HUES64 (cell line): Measurements from ENCODE around the gene PRG2.
"Not testable (repeated sequence)": the region's sequence is repeated elsewhere in the genome, so short reads cannot be mapped to it uniquely, and the experiment has no call there.

Experiments used
- H3K27ac ChIP-seq: 2 replicates; pipeline ENCODE4 v1.7.0; 2013; ENCODE audit warnings: low read depth, low read length, inconsistent platforms
- H3K27me3 ChIP-seq: 2 replicates; pipeline ENCODE4 v1.6.1; 2013; ENCODE audit warnings: mild to moderate bottlenecking, low read length; ENCODE audit not compliant: insufficient read depth
- H3K36me3 ChIP-seq: 2 replicates; pipeline ENCODE4 v1.6.1; 2013; ENCODE audit warnings: mild to moderate bottlenecking, low read length; ENCODE audit not compliant: insufficient read depth
- H3K4me1 ChIP-seq: 2 replicates; pipeline ENCODE4 v1.6.1; 2013; ENCODE audit warnings: mild to moderate bottlenecking, low read length, moderate library complexity; ENCODE audit not compliant: insufficient read depth
- H3K4me3 ChIP-seq: 2 replicates; pipeline ENCODE4 v1.5.1; 2013; ENCODE audit warnings: mild to moderate bottlenecking, low read length, moderate library complexity
- H3K9ac ChIP-seq: 2 replicates; pipeline ENCODE4 v1.6.1; 2013; ENCODE audit warnings: mild to moderate bottlenecking, low read depth, low read length
- H3K9me3 ChIP-seq: 2 replicates; pipeline ENCODE4 v1.6.1; 2013; ENCODE audit warnings: low read depth, low read length; ENCODE audit not compliant: insufficient read depth
- WGBS: fragments of 150-250, 120-280 bp; methylation state at CpG from one replicate; pipeline ENCODE4 v1.1.7; 2013; ENCODE audit warnings: missing lambda C conversion rate; 5-methylcytosine and 5-hydroxymethylcytosine counted together

Gene PRG2

DNA sequence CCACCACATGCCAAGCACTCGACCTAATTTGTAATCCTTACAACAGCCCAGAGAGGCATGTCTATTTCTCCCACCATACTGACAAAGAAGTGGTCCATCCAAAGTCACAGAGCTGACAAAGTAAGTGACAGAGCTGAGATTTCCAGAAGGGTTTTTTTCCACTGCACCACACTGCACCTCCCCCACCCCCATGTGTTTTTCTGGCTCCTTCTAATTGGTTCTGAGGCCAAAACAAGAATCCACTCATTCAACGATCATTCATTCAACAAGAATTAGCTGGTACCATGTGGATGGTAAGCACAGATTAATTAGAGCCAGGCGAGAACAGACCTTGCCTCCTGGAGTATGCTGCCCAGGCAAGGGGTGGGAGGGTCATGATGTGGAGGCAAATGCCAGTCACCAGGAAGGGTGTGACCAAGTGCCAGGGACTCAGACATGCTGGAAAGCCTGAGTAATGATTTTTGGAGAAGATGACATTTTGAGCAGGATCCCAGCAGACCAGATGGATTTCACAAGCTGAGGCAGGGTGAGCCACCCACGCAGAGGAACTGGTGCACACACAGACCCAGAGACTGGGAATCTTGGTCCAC, 14.9 kb upstream of the PRG2 start:
- no peaks in the 10 kb centered on the region for H3K27me3 ChIP-seq
- H3K27ac ChIP-seq, result no peak overlapping the region
- no peaks in the 10 kb centered on the region; the same call in 1 of the 2 replicates for H3K4me1 ChIP-seq
- peaks cover 31% of the 10 kb centered on the region for H3K36me3 ChIP-seq
- 88% methylated on average over 4 of the region's 4 CpGs for WGBS
- H3K9ac ChIP-seq, result no peak overlapping the region
- no peaks in the 10 kb centered on the region for H3K9me3 ChIP-seq
- H3K4me3 ChIP-seq, result no peak overlapping the region

GRCh38 chr11:57403802-57404147, 13.3 kb upstream of the PRG2 start:
- H3K4me1 ChIP-seq, result no peaks in the 10 kb centered on the region; the same call in 1 of the 2 replicates
- no peak overlapping the region for H3K9ac ChIP-seq
- no peak overlapping the region for H3K4me3 ChIP-seq
- H3K36me3 ChIP-seq, result peaks cover 18% of the 10 kb centered on the region
- H3K27ac ChIP-seq, result no peak overlapping the region
- H3K27me3 ChIP-seq, result no peaks in the 10 kb centered on the region
- 83% methylated on average over 2 of the region's 2 CpGs for WGBS
- no peaks in the 10 kb centered on the region for H3K9me3 ChIP-seq

- H3K36me3 ChIP-seq, result peaks cover 12% of the 10 kb centered on the region
- H3K4me1 ChIP-seq, H3K9ac ChIP-seq, H3K4me3 ChIP-seq, H3K9me3 ChIP-seq, H3K27ac ChIP-seq, H3K27me3 ChIP-seq: not testable (repeated sequence)
- 87% methylated on average over 6 of the region's 6 CpGs for WGBS
These were observed 12.8 kb upstream of the PRG2 start for GRCh38 chr11:57403003-57403801.

- Histone ChIP-seq H3K4me1 (no peaks in the 10 kb centered on the region; the same call in 1 of the 2 replicates), H3K36me3 (peaks cover 4% of the 10 kb centered on the region), H3K27me3 (no peaks in the 10 kb centered on the region), H3K9ac (no peak overlapping the region), H3K27ac (no peak overlapping the region), H3K9me3 (no peaks in the 10 kb centered on the region), H3K4me3 (no peak overlapping the region)
- WGBS, result 60% methylated on average over 6 of the region's 6 CpGs
These were observed 11.9 kb upstream of the PRG2 start for GRCh38 chr11:57402188-57403002.

DNA sequence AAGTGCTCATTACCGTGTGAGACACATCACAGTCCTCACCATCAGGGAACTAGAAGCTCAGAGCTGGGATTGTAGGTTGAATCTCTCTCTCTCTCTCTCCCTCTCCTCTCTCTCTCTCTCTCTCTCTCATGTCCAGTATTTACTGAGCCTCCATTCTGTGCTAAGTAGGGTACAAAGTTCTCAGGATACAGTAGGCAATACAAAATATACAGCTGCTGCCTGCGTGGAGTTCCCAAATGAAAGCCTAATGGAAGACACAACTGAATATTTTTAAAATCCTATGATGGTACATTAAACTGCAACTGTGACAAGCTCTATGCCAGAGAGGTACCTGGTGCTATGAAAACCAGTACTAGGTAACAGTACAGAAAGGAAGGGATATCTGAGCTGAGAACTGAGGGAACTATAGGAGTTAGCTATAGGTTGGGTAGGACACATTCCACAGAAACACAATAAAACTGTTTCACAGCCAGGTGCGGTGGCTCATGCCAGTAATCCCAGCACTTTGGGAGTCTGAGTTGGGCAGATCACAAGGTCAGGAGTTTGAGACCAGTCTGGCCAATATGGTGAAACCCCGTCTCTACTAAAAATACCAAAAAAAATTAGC, 9.6 kb upstream of the PRG2 start:
- Histone ChIP-seq H3K36me3 (no peaks in the 10 kb centered on the region), H3K27me3 (no peaks in the 10 kb centered on the region), H3K4me1 (no peaks in the 10 kb centered on the region; the same call in 1 of the 2 replicates), H3K9me3 (no peaks in the 10 kb centered on the region), H3K27ac (no peak overlapping the region), H3K4me3 (no peak overlapping the region), H3K9ac (no peak overlapping the region)
- 89% methylated on average over 4 of the region's 4 CpGs for WGBS

DNA sequence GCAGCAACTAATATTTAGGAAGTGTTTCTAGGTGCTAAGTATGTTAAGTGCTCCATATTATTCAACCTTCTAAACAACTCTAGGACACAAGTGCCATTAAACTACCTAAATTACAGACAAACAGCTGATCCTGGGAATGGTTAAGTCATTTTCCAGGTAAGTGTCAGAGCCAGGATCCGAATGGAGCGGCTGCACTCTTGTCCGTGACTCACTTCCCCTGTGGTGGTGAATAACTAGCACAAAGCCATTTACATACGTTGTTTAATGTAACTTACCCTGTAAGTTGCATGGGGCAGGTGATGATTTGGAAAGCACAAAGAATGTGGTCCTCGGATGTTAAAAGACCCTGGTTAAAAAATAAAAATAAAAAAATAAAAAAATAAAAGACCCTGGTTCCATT, 8.8 kb upstream of the PRG2 start:
- no peaks in the 10 kb centered on the region for H3K36me3 ChIP-seq
- H3K27me3 ChIP-seq, result no peaks in the 10 kb centered on the region
- H3K4me3 ChIP-seq, result no peak overlapping the region
- no peak overlapping the region for H3K27ac ChIP-seq
- no peak overlapping the region for H3K9ac ChIP-seq
- H3K9me3 ChIP-seq, result no peaks in the 10 kb centered on the region
- WGBS, result 68% methylated on average over 3 of the region's 5 CpGs
- no peaks in the 10 kb centered on the region; the same call in 1 of the 2 replicates for H3K4me1 ChIP-seq

DNA sequence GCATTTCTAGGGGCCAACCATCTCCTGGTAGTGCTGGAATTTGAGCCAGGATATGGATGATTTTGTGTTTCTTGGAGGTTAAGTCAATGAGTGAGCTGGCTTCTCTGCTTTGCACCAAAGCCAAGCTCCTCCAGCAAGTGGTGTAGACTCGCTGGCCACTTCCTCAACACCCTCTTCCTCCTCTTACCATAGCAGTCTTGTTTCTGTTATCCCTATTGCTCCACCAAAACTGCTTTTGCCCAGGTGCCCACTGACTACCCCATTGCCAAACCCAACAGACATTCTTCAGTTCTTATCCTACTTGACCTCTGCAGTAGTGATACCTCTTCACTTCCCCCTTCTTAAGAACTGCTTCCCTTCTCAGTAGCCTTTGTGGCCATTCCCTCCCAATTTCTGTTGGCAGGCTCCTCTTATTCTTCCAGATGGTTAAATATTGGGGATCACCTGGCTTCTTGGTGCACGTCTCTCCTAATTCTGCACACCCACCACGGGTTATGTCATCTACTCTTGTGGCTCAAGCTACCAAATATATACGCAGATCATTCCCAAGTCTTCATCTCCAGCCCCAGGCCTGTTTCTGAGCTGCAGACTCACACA, 7.0 kb upstream of the PRG2 start:
- 83% methylated on average over 4 of the region's 4 CpGs for WGBS
- Histone ChIP-seq H3K36me3 (no peaks in the 10 kb centered on the region), H3K9me3 (no peaks in the 10 kb centered on the region)

DNA sequence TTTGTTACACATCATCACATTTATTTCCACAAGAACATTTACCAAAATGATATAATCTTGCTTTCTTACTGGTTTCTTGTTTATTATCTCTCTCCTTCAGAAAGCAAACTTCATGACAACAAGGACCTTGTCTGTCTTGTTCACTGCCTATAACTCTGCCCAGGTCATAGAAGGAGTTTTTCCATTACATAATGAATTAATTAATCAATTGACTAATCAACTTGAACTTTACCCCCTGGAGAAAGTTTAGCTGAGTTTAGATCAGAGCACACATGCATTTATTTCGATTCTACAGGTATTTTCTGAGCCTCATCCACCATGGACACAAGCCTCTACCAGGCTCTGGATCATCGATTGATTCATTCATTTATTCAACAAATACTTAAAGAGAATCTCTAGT, 6.3 kb upstream of the PRG2 start:
- H3K4me3 ChIP-seq, result no peak overlapping the region
- no peak overlapping the region for H3K9ac ChIP-seq
- H3K9me3 ChIP-seq, result no peaks in the 10 kb centered on the region
- no peaks in the 10 kb centered on the region for H3K27me3 ChIP-seq
- no peaks in the 10 kb centered on the region for H3K4me1 ChIP-seq
- WGBS, result 81% methylated on average over 2 of the region's 2 CpGs
- no peak overlapping the region for H3K27ac ChIP-seq
- H3K36me3 ChIP-seq, result no peaks in the 10 kb centered on the region

More for the DNA sequence above, 7.0 kb upstream of the PRG2 start:
- Histone ChIP-seq H3K9ac (no peak overlapping the region), H3K27ac (no peak overlapping the region), H3K27me3 (no peaks in the 10 kb centered on the region), H3K4me1 (no peaks in the 10 kb centered on the region; the same call in 1 of the 2 replicates), H3K4me3 (no peak overlapping the region)

DNA sequence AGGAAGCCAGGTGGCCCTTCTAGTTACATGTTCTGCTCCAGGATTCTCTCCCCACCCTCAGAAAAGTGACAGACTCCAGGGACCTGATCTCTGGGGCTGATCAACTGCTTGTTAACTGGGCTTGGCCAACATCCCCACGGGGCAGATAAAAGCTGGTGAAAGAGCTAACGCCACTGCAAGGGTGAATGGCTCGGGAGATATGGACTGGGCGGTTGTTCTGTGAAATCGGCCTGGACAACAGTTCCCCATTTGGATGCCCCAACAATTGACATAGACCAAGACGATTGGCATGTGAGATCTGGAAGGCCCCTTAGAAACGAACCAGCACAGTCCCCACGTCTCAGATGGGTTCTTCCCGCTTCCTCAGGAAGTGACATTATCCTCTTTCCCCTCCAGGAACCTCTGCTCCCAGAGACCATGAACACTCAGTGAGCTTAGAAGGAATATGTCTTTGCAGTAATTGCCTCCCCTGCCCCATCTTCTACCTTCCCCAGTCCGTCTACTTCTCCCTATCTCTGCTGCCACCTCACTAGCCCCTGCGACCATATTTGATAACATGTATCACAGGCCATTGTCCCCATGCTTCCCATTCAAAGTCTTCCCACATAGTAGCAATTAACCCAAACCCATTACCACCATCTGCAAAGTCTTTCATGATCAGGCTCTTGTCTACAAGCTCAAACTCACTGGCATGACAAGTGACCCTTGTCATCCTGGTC, 5.6 kb upstream of the PRG2 start:
- Histone ChIP-seq H3K27ac (no peak overlapping the region), H3K4me1 (no peaks in the 10 kb centered on the region), H3K9me3 (no peaks in the 10 kb centered on the region), H3K9ac (no peak overlapping the region), H3K27me3 (no peaks in the 10 kb centered on the region), H3K36me3 (no peaks in the 10 kb centered on the region), H3K4me3 (no peak overlapping the region)
- 91% methylated on average over 11 of the region's 11 CpGs for WGBS

DNA sequence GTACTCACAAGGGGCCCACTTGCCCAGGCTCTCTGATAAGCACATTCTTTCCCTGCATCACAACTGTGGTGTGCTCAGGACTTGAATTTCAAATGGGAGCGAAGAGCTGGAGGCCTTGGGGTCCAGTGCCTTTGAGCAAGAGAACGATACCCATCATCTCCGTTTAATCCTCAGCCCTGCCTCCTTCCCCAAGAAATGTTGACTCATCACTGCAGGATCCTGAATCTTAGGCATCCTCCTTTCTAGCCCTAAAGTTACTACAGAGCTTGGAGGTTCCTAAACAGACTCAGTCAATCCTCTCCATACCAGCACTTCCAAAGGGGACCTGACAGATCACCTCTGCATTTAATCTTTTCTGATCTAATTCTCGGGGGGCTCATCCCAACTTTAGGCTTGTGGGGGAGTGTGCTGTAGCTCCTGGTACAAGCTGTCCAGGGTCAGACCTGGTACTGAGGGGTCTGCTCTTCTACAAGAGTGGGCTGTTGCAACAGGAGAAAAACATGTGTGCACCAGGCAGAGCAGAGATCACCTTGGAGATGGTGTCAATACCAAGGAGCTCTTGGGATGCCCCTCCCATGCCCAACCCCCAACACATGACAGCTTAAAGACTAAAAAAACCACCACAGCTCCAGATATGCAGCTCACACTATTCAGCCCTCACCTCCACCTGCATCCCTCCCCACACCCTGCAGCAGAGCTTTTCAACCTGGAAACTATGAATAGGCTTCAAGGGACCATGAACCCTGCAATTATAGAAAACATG, 3.9 kb upstream of the PRG2 start:
- no peaks in the 10 kb centered on the region for H3K36me3 ChIP-seq
- no peaks in the 10 kb centered on the region for H3K9me3 ChIP-seq
- H3K9ac ChIP-seq, result no peak overlapping the region
- no peaks in the 10 kb centered on the region for H3K4me1 ChIP-seq
- no peak overlapping the region for H3K4me3 ChIP-seq
- H3K27me3 ChIP-seq, result 0 out of 2 replicates have a peak, but pooled peaks cover 4% of the 10 kb centered on the region
- no peak overlapping the region for H3K27ac ChIP-seq
- 74% methylated on average over 4 of the region's 4 CpGs for WGBS
